Breast epithelium (tissue), 3 donors: ENCODE data around the gene CLC.

Experiments
- POLR2A ChIP-seq: fragments of 450-650 bp; IDR thresholded peaks from one replicate; pipeline ENCODE4 v1.6.1; 2016; ENCODE audit warnings: antibody characterized with exemption, mild to moderate bottlenecking, moderate library complexity
- POLR2AphosphoS5 ChIP-seq, 3 donors: sonication (generic); formaldehyde crosslinking; IDR thresholded peaks; one replicate each; pipeline ENCODE4 v1.6.1; 2017; ENCODE audit warnings: antibody characterized with exemption in 3 of 3
- TF ChIP-seq, protein P1 (sequence below), 3 donors: fragments of 450-650 bp; IDR thresholded peaks; one replicate each; pipeline ENCODE4 v1.5.1; 2016 to 2017; ENCODE audit warnings: antibody characterized with exemption in 3 of 3, mild to moderate bottlenecking in 3 of 3, moderate library complexity in 3 of 3

DNA sequence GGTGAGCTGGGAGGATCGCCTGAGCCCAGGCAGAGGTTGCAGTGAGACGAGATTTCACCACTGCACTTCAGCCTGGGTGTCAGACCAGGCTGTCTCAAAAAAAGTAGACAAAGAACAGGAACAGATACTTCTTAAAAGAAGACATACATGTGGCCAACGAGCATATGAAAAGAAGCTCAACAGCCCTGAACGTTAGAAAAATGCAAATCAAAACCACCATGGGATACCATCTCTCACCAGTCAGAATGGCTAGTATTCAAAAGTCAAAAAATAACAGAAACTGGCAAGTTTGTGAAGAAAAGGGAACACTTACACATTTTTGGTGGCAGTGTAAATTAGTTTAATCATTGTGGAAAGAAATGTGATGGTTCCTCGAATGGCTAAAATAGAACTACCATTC is 36.5 kb downstream of the CLC start:
- TF ChIP-seq, protein P1, sequence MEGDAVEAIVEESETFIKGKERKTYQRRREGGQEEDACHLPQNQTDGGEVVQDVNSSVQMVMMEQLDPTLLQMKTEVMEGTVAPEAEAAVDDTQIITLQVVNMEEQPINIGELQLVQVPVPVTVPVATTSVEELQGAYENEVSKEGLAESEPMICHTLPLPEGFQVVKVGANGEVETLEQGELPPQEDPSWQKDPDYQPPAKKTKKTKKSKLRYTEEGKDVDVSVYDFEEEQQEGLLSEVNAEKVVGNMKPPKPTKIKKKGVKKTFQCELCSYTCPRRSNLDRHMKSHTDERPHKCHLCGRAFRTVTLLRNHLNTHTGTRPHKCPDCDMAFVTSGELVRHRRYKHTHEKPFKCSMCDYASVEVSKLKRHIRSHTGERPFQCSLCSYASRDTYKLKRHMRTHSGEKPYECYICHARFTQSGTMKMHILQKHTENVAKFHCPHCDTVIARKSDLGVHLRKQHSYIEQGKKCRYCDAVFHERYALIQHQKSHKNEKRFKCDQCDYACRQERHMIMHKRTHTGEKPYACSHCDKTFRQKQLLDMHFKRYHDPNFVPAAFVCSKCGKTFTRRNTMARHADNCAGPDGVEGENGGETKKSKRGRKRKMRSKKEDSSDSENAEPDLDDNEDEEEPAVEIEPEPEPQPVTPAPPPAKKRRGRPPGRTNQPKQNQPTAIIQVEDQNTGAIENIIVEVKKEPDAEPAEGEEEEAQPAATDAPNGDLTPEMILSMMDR (IDR thresholded peaks at IDR 0.05): no peak
- no peak for TF ChIP-seq POLR2A
- TF ChIP-seq POLR2AphosphoS5 (IDR thresholded peaks at IDR 0.05): no peak
